ENCODE data around the gene MAD1L1.

DNA sequence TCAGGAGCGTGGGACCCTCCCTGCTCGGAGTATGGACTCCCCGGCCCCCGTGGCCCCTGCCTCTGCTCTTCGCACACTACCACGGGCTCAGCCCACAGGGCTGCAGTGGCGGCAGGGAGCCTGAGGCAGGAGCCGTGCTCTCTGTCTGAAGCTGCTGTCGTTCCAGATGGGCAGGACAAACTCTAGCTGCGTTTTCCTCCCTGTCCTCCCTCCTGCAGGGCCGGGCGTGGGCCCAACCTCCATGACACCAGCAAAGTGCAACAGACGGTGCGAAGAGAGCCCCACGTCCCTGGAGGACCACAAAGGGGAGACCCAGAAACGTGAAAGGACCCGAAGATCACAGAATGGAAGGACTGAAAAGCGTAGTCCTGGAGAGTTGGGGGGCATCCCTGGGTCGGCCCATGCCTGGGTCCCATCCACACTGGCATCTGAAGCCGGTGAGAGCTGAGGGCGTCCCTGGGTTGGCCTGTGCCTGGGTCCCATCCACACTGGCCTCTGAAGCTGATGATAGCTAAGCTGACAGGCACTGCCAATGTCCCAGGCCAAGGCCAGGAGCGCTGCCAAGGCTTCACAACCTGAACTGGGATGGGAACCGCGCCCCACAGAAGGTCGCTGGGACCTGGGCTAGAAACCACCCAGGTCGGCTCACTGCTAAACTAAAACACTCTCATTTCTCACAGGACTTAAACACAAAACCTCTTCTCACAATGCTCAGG lies 267.0 kb downstream of the MAD1L1 start:
- TF ChIP-seq CTCF (conservative IDR thresholded peaks at IDR 0.05), result no peak
- TF ChIP-seq ZFX (IDR thresholded peaks at IDR 0.05), result no peak

Data from C4-2B (cell line).